GM19025 (cell line): ENCODE results near the gene MYO9A.

Experiments
- ATAC-seq: cut with Tn5 transposase; IDR thresholded peaks from one replicate; pipeline ENCODE4 v1.9.1; 2021; ENCODE audit warnings: mild to moderate bottlenecking, low read depth, moderate library complexity; ENCODE audit not compliant: unreplicated experiment

The MYO9A gene

GRCh38 chr15:71813723-71814470 is 304.1 kb downstream of the MYO9A start:
- ATAC-seq: no peak

GRCh38 chr15:71812966-71813722 is 304.8 kb downstream of the MYO9A start:
- ATAC-seq: no peak

DNA sequence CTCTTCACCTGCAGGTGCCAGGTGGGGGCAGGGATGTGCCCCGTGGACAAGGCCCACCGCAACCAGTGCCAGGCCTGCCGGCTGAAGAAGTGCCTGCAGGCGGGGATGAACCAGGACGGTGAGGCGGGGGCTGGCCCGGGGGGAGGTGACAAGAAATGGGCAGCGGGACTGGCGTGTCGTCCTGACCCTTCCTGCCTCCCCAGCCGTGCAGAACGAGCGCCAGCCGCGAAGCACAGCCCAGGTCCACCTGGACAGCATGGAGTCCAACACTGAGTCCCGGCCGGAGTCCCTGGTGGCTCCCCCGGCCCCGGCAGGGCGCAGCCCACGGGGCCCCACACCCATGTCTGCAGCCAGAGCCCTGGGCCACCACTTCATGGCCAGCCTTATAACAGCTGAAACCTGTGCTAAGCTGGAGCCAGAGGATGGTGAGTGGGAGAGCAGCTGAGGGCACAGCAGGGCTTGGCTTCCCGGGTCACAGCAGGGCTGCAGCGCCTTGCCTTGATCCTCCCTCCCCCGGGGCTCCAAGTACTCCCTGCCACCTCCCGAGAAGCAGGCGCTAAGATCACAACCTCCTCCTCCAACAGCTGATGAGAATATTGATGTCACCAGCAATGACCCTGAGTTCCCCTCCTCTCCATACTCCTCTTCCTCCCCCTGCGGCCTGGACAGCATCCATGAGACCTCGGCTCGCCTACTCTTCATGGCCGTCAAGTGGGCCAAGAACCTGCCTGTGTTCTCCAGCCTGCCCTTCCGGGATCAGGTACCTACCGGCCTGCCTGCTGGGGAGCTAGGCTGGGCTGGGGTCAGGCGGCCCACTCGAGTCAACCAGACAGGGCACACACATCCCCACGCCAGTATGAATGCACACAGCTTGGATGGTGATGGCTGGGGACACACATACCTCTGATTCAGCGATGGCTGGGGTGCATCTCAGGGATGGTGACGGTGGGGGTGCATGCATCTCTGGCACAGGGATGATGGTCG is 305.9 kb downstream of the MYO9A start:
- no peak for ATAC-seq

DNA sequence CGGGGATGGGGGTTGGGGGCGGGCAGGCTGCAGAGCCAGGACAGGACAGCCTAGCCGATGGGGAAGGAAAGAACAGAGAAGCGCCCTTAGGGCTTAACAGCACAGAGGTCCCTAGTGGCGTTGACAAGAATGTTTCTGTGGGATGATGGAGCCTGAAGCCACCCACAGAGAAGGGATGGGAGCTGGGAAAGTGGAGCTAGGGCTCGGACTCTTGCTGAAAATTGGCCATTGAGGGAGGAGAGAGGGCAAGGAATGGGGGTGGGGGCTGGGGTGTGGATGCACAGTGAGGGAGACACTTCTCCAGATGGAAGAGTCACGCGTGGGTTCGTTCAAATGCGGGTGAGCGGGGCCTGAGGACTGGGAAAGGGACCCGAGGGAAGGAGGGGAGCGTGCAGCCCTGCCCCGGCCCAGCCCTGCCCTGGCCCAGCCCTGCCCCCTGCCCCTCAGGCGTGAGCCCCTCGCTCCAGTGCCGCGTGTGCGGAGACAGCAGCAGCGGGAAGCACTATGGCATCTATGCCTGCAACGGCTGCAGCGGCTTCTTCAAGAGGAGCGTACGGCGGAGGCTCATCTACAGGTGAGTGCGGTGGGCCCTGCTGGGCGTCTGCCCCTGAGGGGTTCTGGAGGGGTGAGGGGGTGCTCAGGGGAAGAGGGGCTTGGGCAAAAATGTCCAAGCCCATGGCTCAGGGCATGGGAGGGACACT is 306.8 kb downstream of the MYO9A start:
- ATAC-seq: no peak

GRCh38 chr15:71810256-71811035 is 307.5 kb downstream of the MYO9A start, which contains the start of gene NR2E3:
Gene NR2E3, plus strand, starts transcription at chr15:71810554. Its CDS starts 190 bp downstream, at chr15:71810744.
- ATAC-seq: no peak

GRCh38 chr15:71809346-71809745 is 308.6 kb downstream of the MYO9A start:
- no peak for ATAC-seq

- no peak for ATAC-seq
These were observed 309.5 kb downstream of the MYO9A start for GRCh38 chr15:71808311-71809020.

DNA sequence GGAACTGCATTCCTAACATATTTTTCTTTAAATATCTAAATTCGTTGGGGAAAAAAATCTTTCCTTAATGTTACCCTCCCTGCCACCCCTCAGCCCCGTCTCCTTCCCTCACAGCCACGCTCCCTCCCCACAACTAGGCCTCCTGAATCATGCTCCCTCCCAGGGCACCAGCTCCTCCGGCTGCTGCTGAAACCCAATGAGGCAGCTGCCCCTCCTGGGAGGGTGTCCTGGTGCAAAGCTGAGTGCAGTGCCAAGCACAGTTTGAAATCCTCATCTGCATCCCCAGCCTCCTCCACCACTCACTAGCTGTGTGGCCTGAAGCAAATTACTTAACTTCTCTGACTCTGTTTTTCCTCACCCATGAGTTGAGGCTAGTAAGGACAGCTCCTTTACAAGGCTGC is 310.3 kb downstream of the MYO9A start:
- ATAC-seq: no peak

DNA sequence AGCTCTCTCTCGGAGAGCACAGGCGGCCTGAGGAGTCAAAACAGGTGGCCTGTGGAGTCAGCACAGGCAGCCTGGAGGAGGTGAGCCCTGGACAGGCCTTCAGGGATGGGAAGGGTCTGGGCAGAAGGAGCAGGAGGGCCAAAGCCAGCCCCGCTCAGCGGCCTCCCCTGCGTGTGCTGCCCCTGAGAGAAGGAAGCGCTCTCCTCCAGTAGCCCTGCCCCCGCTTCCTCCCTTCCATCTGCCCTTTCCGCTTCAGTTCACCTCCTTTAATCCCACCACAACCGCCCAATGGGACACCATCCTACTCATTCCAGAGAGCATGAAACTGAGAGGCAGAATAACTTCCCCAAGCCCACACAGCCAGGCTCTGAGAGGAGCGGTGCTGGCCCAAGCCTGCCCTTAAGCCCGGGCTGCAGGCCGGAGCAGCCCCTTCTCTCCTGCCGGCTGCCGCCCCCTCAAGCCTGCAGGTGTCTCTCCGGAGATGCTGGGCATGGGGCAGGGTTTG is 310.8 kb downstream of the MYO9A start:
- ATAC-seq: no peak

DNA sequence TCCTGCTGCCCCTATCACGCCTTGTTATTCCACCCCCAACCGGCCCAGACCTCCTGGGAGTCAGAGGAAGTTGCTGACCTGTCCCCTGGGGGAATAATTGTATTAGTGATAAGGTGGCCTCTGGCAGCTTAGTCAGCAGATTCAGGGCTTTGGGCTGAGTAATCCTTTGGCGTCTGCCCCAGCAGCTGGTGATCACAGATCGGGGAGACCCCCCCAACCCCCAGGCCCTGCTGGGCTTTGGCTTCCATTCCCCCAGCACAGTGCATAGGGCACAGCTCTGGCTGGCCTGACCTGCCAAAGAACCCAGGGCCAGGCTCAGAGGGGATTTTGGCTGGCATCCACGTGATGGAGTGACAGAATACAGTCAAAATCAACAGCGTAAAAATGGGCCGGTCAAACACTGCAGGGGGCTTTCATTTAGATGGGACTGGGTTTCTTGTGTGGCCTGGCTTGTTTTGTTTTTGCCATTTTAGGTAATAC is 311.5 kb downstream of the MYO9A start:
- no peak for ATAC-seq

DNA sequence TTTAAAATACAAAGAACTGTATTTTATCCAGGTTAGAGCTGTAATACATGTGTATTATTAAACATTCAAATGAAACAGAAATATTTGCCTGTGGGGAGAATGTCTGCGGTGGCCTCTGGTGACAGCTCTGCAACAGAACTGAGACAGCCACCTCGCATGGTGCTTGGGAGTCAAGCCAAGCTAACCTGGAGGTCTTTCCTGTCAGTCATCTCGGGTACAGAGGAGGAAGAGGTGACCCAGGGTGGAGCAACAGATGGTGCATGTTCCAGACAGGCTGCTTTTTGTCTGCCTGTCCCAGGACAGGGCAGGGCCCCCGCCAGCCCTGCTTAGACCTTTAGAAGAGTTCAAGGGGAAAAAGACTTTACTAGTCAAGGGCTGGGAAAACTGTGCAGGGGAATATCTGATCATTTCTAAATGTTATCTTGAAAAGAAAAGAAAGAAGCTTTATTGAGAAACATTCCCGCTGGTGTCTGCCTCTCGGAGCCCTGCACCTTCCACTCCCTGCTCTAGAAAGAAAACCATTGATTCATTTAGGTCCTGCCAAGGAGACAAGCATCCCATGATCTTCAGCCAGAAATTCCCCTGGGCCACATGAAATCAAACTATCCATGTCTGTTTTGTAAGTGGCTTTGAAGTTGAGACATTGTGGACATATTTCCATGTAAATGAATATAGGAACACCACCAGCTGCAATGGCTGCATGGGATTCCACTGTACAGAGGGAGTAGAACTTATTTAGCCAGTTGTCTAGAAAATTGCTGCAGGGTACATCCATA is 313.1 kb downstream of the MYO9A start:
- ATAC-seq: peak; percentile 54

- no peak for ATAC-seq
These were observed 313.7 kb downstream of the MYO9A start for GRCh38 chr15:71804226-71804625.

- ATAC-seq: no peak
These were observed 315.2 kb downstream of the MYO9A start for GRCh38 chr15:71802770-71803169.

DNA sequence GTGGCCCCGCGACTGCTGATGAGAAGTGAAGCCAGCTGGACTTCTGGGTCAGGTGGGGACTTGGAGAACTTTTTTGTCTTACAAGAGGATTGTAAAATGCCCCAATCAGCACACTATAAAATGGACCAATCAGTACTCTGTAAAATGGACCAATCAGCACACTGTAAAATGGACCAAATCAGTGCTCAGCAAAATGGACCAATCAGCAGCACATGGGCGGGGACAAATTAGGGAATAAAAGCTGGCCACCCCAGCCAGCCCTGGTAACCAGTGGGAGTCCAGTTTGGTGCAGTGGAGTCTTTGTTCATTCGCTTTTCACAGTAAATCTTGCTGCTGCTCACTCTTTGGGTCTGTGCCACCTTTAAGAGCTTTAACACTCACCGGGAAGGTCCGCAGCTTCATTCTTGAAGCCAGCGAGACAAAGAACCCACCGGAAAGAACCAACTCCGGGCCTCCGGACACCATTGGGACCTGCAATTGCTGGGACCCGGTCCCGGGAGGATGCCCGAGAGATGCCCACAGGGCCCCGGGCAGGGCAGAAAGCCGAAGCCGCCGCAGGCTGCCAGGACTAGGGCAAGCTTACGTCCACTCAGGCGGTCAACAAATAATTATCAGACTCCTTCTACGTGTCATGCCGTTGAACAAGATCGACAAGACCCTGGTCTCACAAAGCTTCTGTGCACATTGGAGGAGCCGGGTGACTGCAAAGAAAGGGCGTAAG is 315.9 kb downstream of the MYO9A start:
- ATAC-seq: no peak

GRCh38 chr15:71800835-71801745 is 316.9 kb downstream of the MYO9A start:
- ATAC-seq: no peak

GRCh38 chr15:71800190-71800589 is 317.8 kb downstream of the MYO9A start:
- no peak for ATAC-seq
